ENCODE measurements around the gene CCL28. TPM values are rescaled to one million over a fixed set of nuclear protein-coding genes. Genes with fewer than 3 reads are reported as not detected.

The CCL28 gene
- total RNA-seq, 1 donor from 2014 or later: not detected

DNA sequence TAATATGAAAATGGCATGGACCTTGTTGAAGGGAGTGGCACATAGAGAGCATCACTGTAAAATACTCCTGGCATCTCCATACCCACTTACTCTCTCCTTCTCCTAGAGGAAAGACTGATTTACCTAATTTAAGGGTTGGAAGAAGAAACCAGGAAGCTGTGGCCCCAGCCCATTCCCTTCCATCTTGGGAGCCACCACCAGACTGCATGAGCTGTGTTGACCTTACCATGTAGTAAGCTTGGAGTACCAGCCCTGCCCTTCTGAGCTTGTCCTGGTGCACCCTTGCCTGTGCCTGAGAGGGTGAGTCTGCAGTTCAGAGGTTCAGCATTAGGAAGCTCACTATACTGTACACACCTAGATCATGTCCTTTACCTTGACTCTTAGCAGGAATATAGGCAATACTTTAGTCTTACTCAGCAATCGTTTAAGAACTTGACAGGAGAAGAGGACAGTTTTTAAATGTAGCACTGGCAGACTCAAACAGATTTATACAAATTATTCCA is 63.3 kb downstream of the CCL28 start:
- peaks cover 4% of the 10 kb centered on the region for H3K9me3 Mint-ChIP-seq
- H3K27ac Mint-ChIP-seq: no peak overlapping the region
- no peak for TF ChIP-seq EZH2phosphoT487 (IDR thresholded peaks at IDR 0.05)
- no peak for TF ChIP-seq CTCF (IDR thresholded peaks at IDR 0.05)
- no peak for TF ChIP-seq EZH2 (IDR thresholded peaks at IDR 0.05)

DNA sequence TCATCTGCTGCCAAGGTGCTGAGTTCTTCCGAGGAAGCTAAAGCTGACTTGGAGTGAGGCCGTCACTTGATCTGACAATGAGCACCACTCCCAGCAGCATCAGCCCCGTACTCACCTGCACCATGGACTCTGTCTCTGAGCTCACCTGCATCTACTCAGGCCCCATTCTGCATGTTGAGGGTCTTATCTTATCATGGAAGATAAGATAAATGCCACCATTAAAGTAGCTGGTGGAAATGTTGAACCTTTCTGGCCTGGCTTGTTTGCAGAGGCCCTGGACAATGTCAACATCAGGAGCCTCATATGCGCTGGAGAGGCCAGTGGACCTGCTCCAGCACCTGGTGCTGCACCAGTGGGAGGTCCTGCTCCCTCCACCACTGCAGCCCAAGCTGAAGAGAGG is 64.0 kb downstream of the CCL28 start:
- Mint-ChIP-seq H3K27ac (no peak overlapping the region), H3K4me1 (no peaks in the 10 kb centered on the region), H3K4me3 (no peak overlapping the region), H3K36me3 (no peaks in the 10 kb centered on the region), H3K9me3 (peaks cover 4% of the 10 kb centered on the region), H3K27me3 (ENCODE audit: insufficient read depth, low read depth) (peaks cover 6% of the 10 kb centered on the region)
- Histone ChIP-seq H3K36me3 (no peaks in the 10 kb centered on the region), H3F3A (ENCODE audit: low read depth) (no peaks in the 10 kb centered on the region), H3K4me1 (no peaks in the 10 kb centered on the region), H3K79me2 (ENCODE audit: low read depth) (no peaks in the 10 kb centered on the region), H2AFZ (replicated peaks) (no peak overlapping the region), H3K27me3 (no peaks in the 10 kb centered on the region), H3K27ac (no peak overlapping the region), H3K9ac (no peak overlapping the region), H3K9me3 (ENCODE audit: low read depth) (no peaks in the 10 kb centered on the region), H3K4me3 (no peak overlapping the region), H4K20me1 (ENCODE audit: low read depth) (no peaks in the 10 kb centered on the region), H3K4me2 (no peak overlapping the region)
- DNase-seq (ENCODE audit: low spot score): no peak
- TF ChIP-seq EZH2phosphoT487 (IDR thresholded peaks at IDR 0.05) (no peak), CTCF (IDR thresholded peaks at IDR 0.05) (no peak), EZH2 (IDR thresholded peaks at IDR 0.05) (no peak)

More for the DNA sequence above, 63.3 kb downstream of the CCL28 start:
- Histone ChIP-seq H4K20me1 (ENCODE audit: low read depth) (no peaks in the 10 kb centered on the region), H3K79me2 (ENCODE audit: low read depth) (no peaks in the 10 kb centered on the region), H3K27ac (no peak overlapping the region), H3K4me3 (no peak overlapping the region), H2AFZ (replicated peaks) (no peak overlapping the region), H3K9me3 (ENCODE audit: low read depth) (no peaks in the 10 kb centered on the region), H3F3A (ENCODE audit: low read depth) (no peaks in the 10 kb centered on the region), H3K4me1 (no peaks in the 10 kb centered on the region), H3K4me2 (no peak overlapping the region), H3K9ac (no peak overlapping the region), H3K36me3 (no peaks in the 10 kb centered on the region), H3K27me3 (no peaks in the 10 kb centered on the region)
- Mint-ChIP-seq H3K36me3 (no peaks in the 10 kb centered on the region), H3K27me3 (ENCODE audit: insufficient read depth, low read depth) (peaks cover 6% of the 10 kb centered on the region), H3K4me1 (no peaks in the 10 kb centered on the region), H3K4me3 (no peak overlapping the region)
- no peak for DNase-seq (ENCODE audit: low spot score)

GRCh38 chr5:43338862-43339261 is 73.3 kb downstream of the CCL28 start:
- Mint-ChIP-seq H3K9me3 (peaks cover 15% of the 10 kb centered on the region), H3K4me3 (no peak overlapping the region), H3K27me3 (ENCODE audit: insufficient read depth, low read depth) (no peaks in the 10 kb centered on the region), H3K4me1 (no peaks in the 10 kb centered on the region), H3K27ac (no peak overlapping the region), H3K36me3 (no peaks in the 10 kb centered on the region)
- Histone ChIP-seq H3K4me3 (no peak overlapping the region), H3K9me3 (ENCODE audit: low read depth) (no peaks in the 10 kb centered on the region), H2AFZ (replicated peaks) (no peak overlapping the region), H4K20me1 (ENCODE audit: low read depth) (no peaks in the 10 kb centered on the region), H3F3A (ENCODE audit: low read depth) (no peaks in the 10 kb centered on the region), H3K27ac (no peak overlapping the region), H3K9ac (no peak overlapping the region), H3K79me2 (ENCODE audit: low read depth) (no peaks in the 10 kb centered on the region), H3K4me1 (no peaks in the 10 kb centered on the region), H3K27me3 (no peaks in the 10 kb centered on the region), H3K36me3 (no peaks in the 10 kb centered on the region), H3K4me2 (no peak overlapping the region)
- no peak for TF ChIP-seq EZH2phosphoT487 (IDR thresholded peaks at IDR 0.05)
- no peak for TF ChIP-seq CTCF (IDR thresholded peaks at IDR 0.05)
- TF ChIP-seq EZH2 (IDR thresholded peaks at IDR 0.05): no peak
- no peak for DNase-seq (ENCODE audit: low spot score)

All from neural progenitor cell (in vitro differentiated cells).